Measurements from ENCODE around the gene TSEN15. TPM values are rescaled to one million over a fixed set of nuclear protein-coding genes. Genes with fewer than 3 reads are reported as not detected.

The TSEN15 gene
- total and polyA plus RNA-seq, 2 experiments from 2014 or later: 55.8 TPM

DNA sequence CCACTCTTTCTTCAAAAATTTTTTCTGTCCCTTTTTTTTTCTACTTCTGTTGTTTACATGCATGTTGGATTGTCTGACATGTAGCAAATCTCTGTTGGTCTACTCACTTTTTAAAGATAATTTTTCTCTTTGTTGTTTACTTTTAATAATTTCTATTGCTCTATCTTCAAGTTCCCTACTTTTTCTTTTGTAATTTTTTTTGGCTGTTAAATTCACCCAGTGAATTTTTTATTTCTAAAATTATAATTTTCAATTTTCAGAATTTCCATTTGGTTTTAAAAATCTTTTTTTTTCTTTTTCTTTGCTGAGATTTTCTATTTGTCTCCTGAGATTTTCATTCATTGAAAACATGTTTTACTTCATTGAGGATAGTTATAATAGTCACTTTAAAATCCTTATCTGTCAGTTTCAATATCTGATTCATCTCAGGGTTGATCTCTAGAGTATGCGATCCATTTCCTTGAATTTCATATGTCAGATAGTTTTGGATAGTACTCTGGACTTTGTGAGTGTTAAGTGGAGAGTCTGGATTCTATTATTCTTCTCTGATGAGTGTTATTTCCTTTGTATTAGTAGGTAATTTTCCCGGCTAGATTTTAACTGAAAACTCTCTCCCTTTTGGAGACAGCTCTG lies 1.6 kb upstream of the TSEN15 start:
- peaks cover 5% of the 10 kb centered on the region for H3K27me3 Mint-ChIP-seq (ENCODE audit: insufficient read depth, low read depth, poor library complexity)
- peak overlapping the region; percentile 100; the same call in 1 of the 2 replicates for H3K27ac Mint-ChIP-seq
- peaks cover 12% of the 10 kb centered on the region; the same call in 1 of the 2 replicates for H3K79me2 ChIP-seq (replicated peaks; ENCODE audit: insufficient read depth)
- H3K36me3 ChIP-seq (ENCODE audit: insufficient read depth): no peaks in the 10 kb centered on the region
- no peaks in the 10 kb centered on the region for H4K20me1 ChIP-seq (replicated peaks; ENCODE audit: insufficient read depth)
- no peak overlapping the region for H3K4me3 ChIP-seq
- peak overlapping the region; percentile 92; the same call in 2 of the 3 replicates for H3K4me3 Mint-ChIP-seq
- peaks cover 52% of the 10 kb centered on the region for H3K4me1 ChIP-seq (ENCODE audit: insufficient read depth)
- H3K9me3 Mint-ChIP-seq: peaks cover under 1% of the 10 kb centered on the region; the same call in 1 of the 3 replicates
- no peaks in the 10 kb centered on the region for H3K27me3 ChIP-seq (ENCODE audit: insufficient read depth)
- H3K4me2 ChIP-seq: peak overlapping the region; percentile 83
- peaks cover 15% of the 10 kb centered on the region for H3K36me3 Mint-ChIP-seq (ENCODE audit: low read depth)
- no peaks in the 10 kb centered on the region for H3F3A ChIP-seq (replicated peaks; ENCODE audit: low read depth)
- no peaks in the 10 kb centered on the region for H3K9me2 ChIP-seq (ENCODE audit: insufficient read depth)
- no peak overlapping the region for H2AFZ ChIP-seq
- DNase-seq (ENCODE audit: low spot score) (no peak), ATAC-seq (no peak)
- H3K4me1 Mint-ChIP-seq: peaks cover 61% of the 10 kb centered on the region
- TF ChIP-seq NANOG (IDR thresholded peaks at IDR 0.05; ENCODE audit: borderline replicate concordance) (no peak), STAT1 (IDR thresholded peaks at IDR 0.05; ENCODE audit: unreplicated experiment) (no peak), POLR2AphosphoS5 (IDR thresholded peaks at IDR 0.05; ENCODE audit: low read depth) (no peak)
- no peak overlapping the region for H3K27ac ChIP-seq (ENCODE audit: low read depth)

GRCh38 chr1:184050636-184051035 lies 894 bp upstream of the TSEN15 start:
- no peaks in the 10 kb centered on the region; the same call in 1 of the 2 replicates for H3K36me3 ChIP-seq (ENCODE audit: insufficient read depth)
- DNase-seq (ENCODE audit: low spot score) (no peak), ATAC-seq (no peak)
- peak overlapping the region; percentile 70 for H3K4me3 ChIP-seq
- peak overlapping the region; percentile 83 for H3K4me2 ChIP-seq
- Mint-ChIP-seq H3K27ac (peak overlapping the region; percentile 100), H3K4me1 (peaks cover 61% of the 10 kb centered on the region), H3K4me3 (peak overlapping the region; percentile 92), H3K9me3 (peaks cover 3% of the 10 kb centered on the region; the same call in 1 of the 3 replicates), H3K36me3 (ENCODE audit: low read depth) (peaks cover 19% of the 10 kb centered on the region), H3K27me3 (ENCODE audit: insufficient read depth, low read depth, poor library complexity) (peaks cover 5% of the 10 kb centered on the region)
- H4K20me1 ChIP-seq (replicated peaks; ENCODE audit: insufficient read depth): no peaks in the 10 kb centered on the region
- H3K9me2 ChIP-seq (ENCODE audit: insufficient read depth): no peaks in the 10 kb centered on the region
- peak overlapping the region; percentile 88 for H3K27ac ChIP-seq (ENCODE audit: low read depth)
- no peaks in the 10 kb centered on the region for H3F3A ChIP-seq (replicated peaks; ENCODE audit: low read depth)
- H3K27me3 ChIP-seq (ENCODE audit: insufficient read depth): no peaks in the 10 kb centered on the region
- peaks cover 52% of the 10 kb centered on the region for H3K4me1 ChIP-seq (ENCODE audit: insufficient read depth)
- peaks cover 12% of the 10 kb centered on the region; the same call in 1 of the 2 replicates for H3K79me2 ChIP-seq (replicated peaks; ENCODE audit: insufficient read depth)
- H2AFZ ChIP-seq: no peak overlapping the region
- TF ChIP-seq CREB1 (CRISPR knock-in tag; IDR thresholded peaks at IDR 0.05; ENCODE audit: low read depth): no peak
- TF ChIP-seq EZH2phosphoT487 (IDR thresholded peaks at IDR 0.05; ENCODE audit: unreplicated experiment): no peak
- TF ChIP-seq EZH2 (IDR thresholded peaks at IDR 0.05; ENCODE audit: low read depth, unreplicated experiment): no peak
- TF ChIP-seq, protein P1, sequence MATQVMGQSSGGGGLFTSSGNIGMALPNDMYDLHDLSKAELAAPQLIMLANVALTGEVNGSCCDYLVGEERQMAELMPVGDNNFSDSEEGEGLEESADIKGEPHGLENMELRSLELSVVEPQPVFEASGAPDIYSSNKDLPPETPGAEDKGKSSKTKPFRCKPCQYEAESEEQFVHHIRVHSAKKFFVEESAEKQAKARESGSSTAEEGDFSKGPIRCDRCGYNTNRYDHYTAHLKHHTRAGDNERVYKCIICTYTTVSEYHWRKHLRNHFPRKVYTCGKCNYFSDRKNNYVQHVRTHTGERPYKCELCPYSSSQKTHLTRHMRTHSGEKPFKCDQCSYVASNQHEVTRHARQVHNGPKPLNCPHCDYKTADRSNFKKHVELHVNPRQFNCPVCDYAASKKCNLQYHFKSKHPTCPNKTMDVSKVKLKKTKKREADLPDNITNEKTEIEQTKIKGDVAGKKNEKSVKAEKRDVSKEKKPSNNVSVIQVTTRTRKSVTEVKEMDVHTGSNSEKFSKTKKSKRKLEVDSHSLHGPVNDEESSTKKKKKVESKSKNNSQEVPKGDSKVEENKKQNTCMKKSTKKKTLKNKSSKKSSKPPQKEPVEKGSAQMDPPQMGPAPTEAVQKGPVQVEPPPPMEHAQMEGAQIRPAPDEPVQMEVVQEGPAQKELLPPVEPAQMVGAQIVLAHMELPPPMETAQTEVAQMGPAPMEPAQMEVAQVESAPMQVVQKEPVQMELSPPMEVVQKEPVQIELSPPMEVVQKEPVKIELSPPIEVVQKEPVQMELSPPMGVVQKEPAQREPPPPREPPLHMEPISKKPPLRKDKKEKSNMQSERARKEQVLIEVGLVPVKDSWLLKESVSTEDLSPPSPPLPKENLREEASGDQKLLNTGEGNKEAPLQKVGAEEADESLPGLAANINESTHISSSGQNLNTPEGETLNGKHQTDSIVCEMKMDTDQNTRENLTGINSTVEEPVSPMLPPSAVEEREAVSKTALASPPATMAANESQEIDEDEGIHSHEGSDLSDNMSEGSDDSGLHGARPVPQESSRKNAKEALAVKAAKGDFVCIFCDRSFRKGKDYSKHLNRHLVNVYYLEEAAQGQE (IDR thresholded peaks at IDR 0.05; ENCODE audit: unreplicated experiment): no peak
- TF ChIP-seq JUNB (IDR thresholded peaks at IDR 0.05; ENCODE audit: unreplicated experiment): no peak
- no peak for TF ChIP-seq ZNF114 (CRISPR knock-in tag; IDR thresholded peaks at IDR 0.05)
- TF ChIP-seq CTCF (conservative IDR thresholded peaks at IDR 0.05; ENCODE audit: low read depth in 2 of 2): no peak
- TF ChIP-seq STAT1 (IDR thresholded peaks at IDR 0.05; ENCODE audit: unreplicated experiment): no peak
- TF ChIP-seq ETS1 (IDR thresholded peaks at IDR 0.05): no peak
- no peak for TF ChIP-seq ZNF331 (CRISPR knock-in tag; IDR thresholded peaks at IDR 0.05; ENCODE audit: low read depth)
- TF ChIP-seq POLR2AphosphoS5 (IDR thresholded peaks at IDR 0.05; ENCODE audit: low read depth): no peak
- TF ChIP-seq NANOG (IDR thresholded peaks at IDR 0.05; ENCODE audit: borderline replicate concordance): no peak

All from GM23338 (cell line).